Activated CD4-positive, alpha-beta T cell treated with anti-CD3 and anti-CD28 coated beads, Interleukin-2, amount 50 U/mL, for 16 hours (primary cell): ENCODE results near the gene SPTB.

ENCODE experiments used
- DNase-seq: peaks from one replicate; pipeline ENCODE4 v3.0.0-alpha.2; 2020

SPTB gene

DNA sequence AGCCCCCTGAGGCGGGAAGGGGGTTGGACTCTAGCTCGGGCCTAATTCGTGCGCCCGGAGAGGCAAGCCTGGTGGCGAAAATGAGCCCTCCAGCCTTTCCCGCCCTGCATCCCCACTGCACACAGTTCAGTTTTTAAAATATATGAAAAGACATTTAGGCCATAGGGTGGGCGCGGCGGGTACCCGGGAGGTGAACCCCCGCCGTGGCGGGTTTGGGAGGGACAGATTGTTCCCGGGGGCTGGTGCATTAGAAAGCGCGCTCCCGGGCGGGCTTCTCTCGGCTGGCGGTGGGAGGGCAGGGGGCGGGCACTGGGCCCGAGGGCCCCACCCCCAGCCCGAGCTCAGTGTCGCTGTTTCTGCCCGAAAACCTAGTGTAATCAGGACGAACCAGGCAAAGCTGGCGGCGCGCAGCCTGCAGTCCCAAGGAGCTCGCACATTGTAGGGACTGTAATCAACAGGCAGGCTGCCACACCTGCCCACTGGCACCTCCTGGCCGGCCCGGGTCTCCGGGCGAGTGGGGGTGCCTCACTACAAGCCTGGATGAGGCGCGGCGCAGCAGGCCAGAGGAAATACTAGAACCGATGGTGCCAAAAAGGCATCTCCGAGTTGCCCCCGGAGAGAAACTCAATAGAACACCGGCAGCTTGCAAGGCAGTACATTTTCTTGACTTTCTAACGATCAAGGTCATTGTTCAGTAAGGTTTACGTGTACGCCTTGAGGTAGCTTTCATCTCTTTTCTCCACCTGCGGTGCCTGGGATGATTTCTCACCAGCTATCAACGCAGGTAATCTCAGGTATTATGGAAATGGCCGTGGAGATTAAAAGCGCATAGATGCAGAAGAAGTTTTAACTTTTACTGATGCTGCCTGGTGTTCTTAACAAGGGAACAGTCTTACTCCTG lies 764 bp upstream of the SPTB start:
- DNase-seq = peak; percentile 46

DNA sequence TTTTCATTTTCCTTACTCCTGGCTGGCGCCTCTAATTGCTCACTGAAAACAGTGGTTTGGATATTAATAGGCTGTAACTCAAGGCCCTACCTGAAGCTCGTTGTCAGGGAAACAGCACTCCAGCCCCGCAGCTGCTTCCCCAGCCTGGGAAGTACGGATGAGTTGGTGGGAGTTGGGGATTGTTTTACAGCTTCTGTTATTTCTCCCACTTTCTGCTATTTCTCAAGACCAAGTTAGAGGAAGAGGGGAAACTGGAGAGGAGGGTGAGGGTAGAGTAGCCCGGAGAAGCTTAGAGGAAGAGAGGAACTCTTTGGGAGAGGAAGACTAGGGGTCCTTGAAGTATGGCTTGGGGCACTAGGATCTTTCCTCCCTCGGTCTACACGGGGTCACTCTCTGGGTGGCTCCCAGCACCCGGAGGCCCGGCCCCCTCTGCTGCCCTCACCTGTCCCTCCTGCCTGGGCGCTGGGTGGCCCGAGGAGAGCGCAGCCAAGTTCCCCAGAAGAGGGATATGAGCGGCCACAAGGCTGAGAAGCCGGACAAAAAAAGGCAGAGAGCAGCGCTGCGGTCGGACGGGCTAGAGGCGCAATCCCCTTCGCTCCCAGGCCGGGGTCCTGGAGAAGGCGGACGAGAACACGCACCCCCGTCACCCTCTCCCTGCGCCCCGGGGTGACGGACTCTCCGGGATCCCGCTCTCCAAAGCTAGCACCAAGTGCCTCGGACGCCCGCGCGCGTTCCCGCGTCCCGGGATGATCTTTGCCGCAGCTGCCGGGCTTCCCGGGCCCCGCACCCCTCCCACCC lies 671 bp downstream of the SPTB start:
- DNase-seq = no peak

DNA sequence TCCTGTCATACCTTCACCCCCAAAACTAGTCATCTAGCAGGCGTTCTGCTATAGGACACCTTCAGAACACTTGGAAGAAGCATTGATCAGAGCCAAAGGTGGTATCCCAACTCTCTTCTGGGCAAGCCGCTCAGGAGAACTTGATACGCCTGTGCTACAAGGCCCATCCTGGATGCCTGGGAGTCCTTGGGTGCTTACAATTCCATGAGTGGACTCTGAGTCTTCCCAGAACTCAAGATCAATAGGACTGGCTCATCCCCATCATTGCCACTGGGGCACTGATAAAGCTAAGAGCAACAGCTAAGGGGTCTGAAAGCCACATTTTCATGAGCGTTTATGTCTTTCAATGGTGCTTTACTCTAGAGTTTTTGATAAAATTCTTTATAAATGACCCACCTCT lies 1.9 kb downstream of the SPTB start:
- no peak for DNase-seq

DNA sequence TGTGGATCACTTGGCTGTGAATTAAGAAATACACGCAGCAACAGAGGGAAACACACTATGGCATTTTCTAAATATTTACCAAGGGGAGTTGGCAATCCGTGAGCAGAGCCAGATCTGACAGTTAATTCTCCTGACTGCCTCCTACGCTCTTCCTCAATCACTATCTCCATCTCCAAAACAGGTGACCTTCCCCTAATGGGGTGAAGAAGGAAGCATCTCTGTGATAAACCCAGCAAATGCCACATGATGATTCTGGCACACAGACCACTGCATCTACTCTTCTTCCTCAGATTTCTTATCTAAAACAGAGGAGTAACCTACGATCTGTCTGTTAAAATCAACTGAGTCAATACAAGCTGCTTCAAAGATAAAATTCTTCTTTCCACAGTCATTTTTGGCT lies 4.4 kb downstream of the SPTB start:
- DNase-seq = no peak

DNA sequence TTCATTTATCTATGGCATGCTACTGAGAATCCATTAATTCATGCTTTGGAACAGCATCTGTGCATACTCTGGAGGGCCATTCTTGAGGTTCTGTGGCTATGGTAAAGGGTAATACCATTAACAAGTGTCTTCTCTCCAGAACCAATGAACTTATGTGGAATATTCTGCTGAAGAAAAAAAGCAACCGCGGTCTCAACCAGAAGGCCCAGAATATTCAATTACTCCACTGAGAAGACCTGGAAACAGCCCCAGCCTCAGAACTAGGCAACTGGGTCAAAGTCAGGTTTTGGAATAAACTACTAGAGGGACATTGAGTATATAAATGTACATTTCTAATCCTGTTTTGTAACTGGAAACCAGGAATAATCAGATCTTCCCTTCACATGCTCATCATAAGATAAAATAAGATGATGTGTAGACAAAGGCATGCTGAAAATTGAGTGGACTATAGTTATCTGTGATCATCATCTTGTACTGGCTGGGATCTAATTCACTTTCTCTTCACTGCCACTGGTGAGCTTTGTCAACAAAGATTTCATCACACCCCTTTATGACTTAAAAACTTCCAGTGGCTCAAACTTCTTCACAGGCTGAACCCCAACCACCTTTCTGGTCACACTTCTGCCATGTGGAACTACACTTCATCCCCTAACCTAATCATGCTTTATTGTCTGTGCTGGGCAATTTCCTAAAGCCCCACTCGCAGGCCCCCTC lies 6.0 kb downstream of the SPTB start:
- DNase-seq = no peak

DNA sequence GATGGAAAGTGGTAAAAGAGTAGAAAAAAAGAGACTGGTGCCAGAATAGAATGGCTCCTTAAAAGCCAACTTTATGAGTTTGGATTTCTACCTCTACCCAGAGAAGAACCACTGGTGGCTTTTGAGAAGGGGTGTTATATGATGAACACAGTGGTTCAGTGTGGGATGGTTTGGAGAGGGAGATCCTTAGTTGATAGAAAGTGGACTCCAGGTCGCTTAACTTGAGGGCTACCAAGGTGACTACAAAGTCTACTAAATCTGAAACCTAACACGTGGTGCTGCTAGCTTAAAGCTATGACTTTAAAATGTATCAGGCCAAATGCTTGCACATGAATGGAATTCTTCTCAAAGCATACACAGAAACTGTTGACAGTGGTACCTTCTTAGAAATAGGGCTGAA lies 8.4 kb downstream of the SPTB start:
- peak; percentile 18 for DNase-seq

DNA sequence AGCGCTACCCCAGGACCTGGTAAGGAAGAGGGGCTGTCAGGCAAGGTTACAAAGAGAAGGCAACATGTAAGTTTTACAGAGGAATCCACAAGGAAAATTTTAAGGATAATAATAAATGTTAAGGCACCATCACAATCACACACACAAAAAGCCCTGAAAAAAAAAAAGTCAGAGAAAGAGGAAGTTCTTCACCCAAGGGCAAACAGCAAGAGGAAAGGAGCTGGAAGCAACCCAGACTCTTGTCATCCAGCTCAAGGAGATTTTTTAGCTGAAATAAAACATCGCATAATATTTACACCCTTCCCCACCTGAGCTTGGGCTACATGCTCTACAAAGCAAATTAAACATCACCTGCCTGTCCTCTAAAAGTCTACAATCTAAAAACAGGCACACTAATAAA lies 9.5 kb downstream of the SPTB start:
- DNase-seq = no peak

DNA sequence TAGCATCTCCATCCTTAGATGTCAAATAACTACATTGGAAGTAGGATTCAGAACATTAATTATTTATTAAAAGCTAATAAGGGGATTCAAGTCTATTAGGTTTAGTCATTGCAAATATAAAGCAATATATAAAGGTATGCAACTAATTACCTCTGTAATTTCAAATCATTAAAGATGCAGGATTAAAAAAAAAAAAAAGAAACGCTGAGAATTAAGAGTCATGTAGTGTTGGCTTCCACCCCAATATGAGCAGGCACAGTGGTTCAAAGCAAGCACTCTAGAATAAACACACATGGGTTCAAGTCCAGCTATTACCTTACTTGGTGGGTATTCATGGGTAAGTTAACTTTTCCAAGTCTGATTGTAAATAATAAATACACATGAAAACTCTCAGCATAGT lies 10.9 kb downstream of the SPTB start:
- DNase-seq = no peak

DNA sequence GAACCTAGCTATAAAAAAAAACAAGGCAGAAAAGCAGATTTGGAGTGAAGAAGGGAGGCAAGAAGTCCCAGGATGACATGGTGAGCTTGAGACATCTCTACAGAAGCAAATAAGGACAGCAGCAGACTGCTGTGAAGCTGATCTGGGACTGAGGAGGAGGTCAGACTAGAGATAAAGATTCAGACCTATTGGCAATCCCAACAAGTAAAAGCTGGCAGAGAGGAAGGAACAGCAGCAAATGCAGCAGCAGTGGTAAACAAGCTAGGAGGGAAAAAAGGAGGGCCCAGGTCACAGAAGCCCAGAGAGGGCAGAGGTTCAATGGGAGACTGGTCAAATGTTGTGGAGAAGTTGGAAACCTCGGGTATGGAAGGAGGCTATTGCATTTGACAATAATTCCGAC lies 11.3 kb downstream of the SPTB start:
- DNase-seq = no peak

DNA sequence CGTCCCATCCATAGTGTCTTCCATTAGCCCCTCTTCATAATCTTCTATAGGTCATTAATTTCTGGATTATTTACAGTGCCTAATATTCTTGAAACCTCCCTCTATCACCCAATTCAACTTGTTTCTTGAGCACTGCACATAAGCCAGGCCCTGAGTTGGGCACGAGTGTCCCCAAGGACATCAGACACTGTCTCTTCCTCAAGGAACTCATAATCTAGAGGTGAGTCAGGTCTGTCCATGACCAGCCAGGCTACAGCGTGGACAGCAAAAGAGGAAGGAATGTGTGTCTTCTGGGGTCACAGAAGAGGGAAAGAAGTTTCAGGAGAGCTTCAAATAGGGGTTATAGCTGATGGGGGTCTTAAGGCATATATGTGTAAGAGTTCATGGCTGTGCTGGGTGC lies 12.5 kb downstream of the SPTB start:
- no peak for DNase-seq

DNA sequence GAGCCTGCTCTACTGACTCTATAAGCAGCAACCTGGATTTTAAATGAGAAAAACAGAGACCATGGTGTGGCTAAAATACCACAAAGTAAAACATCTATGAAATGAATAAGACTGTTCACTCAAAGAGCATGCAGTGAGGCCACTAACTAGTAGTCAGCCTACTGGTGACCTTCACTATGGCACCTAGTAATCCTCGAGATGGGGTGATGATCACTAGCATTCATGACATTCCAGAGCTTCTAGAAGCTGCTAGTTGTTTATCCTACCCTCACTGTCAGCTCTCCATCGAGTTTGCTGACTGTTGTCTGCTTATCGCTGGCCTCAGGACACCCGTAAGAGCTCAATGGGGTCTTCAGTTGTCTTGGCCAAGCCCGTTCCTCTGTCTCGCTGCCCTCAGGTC lies 13.7 kb downstream of the SPTB start:
- DNase-seq = no peak

DNA sequence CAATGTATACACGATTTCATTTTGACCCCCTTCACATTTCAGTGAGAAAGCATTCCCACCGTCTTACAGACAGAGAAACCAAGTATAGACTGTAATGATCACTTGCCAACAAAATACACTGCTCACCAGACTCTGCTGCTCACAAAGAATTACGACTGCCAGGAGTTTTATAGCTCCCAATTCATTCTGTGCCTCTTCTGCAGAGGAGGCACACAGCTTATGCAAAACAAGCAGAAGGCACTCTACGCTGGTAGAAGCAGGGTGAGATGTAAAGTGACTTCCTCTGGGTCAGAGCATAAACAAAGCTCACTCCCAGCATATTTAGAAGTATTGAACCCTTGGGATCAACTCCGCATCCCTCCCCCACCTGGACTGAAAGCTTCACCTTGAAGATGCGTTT lies 14.6 kb downstream of the SPTB start:
- DNase-seq = no peak

DNA sequence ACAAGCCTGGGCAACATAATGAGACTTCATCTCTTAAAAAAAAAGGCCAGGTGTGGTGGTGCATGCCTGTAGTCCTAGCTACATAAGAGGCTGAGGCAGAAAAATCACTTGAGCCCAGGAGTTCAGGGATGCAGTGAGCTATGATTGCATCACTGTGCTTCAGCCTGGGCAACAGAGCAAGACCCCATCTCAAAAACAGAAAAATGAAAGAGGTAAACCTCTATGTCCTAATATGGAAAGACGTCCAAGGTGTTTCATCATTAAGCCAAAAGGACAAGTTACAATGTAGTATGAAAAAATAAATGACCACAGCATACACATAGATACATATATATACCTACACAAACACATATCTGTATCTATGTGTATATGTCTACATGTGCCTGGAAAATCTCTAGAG lies 15.4 kb downstream of the SPTB start:
- DNase-seq = no peak

DNA sequence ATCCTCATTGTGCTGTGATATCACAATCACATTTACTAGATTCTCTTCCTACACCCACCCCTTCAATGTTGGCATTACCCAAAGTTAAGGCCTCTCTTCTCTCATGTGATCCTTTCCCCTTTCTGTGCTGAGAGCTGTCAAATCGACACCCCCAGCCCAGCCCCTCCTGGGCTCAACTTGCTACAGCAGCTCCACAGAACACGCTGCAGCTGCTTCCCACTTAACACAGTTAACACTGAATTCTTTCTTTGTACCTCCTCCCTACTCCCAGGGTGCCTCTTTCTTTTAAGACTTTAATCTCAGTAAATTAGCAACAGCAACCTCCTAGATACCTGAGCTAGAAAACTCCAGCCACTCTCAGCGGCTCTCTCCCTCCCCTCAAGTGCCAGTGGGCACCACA lies 17.8 kb downstream of the SPTB start:
- DNase-seq = no peak

DNA sequence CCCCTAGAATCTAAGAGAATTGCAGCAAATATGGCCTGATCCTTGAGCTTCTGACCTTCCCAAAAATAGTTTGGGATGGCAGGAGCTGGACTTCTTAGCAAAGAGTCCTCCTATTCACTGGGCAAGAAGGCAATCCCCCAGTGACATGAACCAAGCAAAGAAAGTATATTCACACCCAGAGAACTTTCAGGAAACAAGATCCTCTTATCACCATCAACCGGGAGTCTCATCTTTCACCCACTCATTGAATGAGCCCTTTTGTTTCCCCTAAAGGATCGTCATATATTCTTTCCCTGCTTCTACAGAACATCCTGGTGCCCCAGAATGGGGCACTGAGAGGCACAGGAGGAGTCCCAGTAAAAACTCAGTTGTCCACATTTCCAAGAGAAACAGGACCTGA lies 19.7 kb downstream of the SPTB start:
- DNase-seq = no peak

DNA sequence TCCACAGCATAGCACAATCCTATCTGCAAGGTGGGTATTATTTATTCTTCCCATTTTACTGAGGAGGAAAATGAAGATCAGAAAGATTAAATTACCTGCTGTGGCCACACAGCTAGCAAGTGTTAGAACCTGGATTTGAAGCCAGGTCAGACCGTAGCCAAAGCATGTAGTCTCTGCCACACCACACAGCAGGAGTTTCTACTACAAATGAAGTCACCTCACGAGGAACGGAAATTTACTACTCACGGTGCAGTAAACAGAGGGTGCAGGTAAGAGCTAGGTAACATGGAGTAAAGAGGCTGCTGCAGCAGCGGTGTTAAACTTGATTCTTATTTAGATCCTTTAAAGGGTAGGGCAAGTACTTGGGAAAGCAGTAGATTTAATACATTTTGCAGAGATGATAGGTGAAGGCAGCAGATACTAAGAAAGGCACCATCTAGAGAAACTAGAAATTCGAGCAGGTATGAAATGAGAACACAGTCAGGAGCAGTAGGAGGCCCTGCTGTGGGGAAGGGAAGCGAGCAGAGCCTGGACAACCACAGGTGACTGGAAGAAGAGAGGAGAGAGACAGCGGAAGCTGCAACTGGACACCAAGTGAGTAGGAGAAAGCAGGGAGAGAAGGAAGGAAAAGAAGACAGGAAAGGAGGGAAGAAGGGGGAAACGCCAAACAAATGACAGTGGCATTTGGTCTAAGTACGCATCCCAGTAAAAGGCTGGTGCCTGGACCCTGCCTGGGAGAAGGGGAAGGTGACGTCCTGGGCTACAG lies 21.5 kb downstream of the SPTB start:
- DNase-seq = no peak

DNA sequence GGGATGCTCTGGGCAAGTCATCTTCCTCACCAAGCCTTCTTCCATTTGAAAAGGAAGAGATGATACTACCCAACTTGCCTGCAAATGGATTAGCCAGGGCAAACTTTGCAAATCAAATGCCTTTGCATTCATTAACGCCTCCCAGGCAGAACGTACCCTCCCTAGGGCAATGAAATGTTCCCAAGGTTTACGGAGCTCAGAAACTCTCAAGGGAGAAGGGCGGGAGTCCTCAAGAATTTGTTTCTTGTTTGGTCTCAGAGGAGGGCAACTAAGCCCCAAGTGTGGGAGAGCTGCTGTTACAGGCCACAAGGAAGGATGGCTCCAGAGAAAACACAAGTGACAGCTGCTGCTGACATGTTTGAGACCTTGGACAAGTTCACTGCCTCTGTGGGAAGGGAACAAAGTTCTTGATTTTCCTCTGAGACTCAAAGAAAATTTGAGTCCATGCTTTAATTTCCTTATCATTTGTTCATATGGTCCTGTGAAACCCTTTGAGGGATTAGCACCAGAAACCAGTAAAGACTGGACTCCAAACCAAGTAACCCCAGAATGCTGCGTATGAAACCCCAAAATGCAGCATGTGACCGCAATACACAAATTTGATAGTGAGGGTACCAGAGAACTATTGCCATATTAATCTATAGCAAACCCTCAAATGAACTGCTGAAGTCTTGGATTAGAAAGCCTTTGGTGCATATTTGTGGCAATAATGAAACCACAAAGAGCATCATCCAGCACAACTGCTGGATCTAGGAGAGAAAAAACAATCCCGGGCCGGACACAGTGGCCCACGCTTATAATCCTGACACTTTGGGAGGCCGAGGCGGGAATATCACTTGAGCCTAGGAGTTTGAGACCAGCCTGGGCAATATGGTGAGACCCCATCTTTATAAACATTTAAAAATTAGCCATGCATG lies 22.9 kb downstream of the SPTB start:
- no peak for DNase-seq

DNA sequence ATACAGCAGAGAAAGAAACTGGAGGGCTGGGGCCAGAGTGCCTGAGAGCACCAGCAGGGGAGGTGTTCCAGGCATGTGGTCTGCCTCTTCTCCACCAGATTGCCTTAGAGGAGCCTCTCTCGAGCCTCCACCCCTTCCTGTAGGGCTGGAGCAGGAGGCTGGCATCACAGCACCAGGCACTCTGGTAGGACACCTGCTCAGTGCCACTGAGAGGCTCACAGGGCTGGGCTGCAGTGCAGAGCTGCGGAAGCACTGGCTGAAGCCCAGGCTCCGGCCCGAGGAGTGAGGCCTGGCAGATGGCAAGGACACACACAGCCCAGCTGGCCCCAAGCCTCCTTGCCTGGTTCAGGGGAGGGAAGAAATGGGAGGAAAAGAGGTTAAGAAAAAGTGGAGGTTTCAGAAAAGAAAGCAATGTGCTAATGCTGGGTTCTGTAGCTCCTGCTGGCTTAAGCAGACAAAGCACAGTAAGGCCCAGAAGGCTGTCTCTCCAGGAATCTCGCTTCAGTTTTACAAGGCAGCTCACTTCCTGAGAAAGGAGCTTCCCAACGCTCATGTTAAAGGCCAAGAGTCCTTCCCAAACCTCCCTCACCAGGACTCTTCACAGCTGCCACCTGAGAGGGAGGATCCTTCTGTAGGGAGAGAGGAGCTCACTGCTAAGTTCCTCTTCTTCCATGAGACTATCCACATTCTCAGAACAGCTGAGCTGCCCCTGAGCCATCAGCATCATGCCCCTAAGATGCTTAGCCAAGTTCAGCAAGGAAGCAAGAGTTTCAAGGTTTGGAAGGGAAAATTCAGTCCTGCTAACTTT lies 23.8 kb downstream of the SPTB start:
- DNase-seq = no peak

DNA sequence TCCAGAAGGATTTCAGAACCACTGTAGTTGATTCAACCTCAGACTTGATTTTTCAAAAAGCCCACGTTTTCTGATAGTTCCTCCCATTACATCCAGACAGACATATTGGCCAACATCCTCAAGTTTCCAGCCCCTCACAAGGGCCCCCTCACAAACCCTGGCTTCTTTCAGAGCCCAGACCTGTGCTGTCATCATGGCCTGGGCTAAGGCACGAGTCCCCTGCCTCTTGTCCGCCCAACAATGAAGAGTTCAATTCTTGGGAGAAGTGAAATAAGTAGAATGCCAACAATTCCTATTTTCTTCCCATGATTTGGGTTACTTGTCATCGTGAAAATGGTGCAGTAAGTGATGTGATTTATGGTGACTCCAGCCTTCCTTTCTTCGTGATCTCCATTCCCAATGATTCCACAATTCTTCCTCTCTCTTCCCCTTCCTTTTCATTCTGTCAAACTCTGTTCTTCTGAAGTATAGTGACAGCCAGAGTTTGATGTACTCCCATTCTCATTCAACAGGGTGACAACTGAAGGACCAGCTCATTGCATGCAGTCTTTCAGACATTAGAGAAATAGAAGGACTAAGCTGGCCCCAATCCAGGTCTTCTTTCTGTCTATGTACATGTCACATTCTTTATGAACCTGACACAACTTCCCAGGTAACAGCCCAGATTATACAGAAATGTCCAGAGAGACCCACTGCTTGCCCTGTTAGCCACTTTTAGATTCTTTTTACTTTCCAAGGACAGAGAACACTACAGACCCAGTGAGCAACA lies 29.2 kb downstream of the SPTB start:
- no peak for DNase-seq

DNA sequence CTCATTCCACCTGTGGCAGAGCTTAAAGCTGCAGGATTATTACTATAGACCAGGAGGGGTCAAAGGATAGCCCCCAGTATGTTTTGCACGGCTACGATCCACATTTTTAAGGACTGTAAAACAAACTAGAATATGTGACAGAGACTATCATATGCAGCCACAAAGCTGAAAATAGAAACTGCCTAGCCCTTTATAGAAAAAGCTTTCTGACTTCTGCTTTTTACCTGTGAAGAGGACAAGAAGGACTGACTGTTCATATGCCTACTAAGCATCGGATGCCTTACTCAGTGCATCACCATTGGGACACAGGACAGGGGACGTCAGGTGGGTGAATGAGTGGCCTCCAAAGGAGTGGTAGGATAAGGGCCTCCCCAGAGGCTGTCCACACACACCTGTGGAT lies 29.8 kb downstream of the SPTB start:
- DNase-seq = no peak
